Astrocyte of the cerebellum (primary cell): Measurements from ENCODE around the gene NAPB.

Experiments
- DNase-seq: peaks from one replicate; pipeline ENCODE4 v3.0.0-alpha.2; 2011; ENCODE audit warnings: low read depth
- H3K4me3 ChIP-seq: 2 replicates; pipeline ENCODE4 v1.5.1; 2011; ENCODE audit warnings: mild to moderate bottlenecking, low read depth, low read length, moderate library complexity
- in situ Hi-C: cut with HindIII; loops from 2 replicates; pipeline ENCODE4 v1.10.0; 2017; ENCODE audit warnings: low sequenced_read_pairs
- TF ChIP-seq, protein P1 (sequence below): IDR thresholded peaks from 2 replicates; pipeline ENCODE4 v1.5.1; 2012; ENCODE audit warnings: low read length, low read depth, moderate library complexity, mild to moderate bottlenecking; ENCODE audit errors: missing control alignments

The NAPB gene

DNA sequence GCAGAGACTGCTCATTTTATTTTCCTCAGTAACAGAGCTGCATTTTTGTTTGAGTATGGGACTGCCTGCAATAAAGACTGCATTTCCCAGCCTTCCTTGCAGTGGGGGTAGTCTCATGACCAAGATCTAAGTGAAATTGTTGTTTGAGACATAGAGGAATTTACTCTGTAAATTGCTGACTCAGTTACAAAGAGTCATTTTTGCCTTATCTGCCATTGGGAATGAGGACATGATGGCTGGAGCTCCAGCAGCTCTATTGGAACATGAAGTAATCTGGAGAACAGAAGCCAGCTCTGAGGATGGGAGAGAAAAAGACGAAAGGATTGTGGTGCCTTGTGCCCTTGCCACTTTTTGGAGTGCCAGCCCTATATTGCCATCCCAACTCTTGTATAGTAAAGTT is 33.5 kb upstream of the NAPB start:
- no peak overlapping the region for H3K4me3 ChIP-seq
- DNase-seq: no peak
- TF ChIP-seq, protein P1, sequence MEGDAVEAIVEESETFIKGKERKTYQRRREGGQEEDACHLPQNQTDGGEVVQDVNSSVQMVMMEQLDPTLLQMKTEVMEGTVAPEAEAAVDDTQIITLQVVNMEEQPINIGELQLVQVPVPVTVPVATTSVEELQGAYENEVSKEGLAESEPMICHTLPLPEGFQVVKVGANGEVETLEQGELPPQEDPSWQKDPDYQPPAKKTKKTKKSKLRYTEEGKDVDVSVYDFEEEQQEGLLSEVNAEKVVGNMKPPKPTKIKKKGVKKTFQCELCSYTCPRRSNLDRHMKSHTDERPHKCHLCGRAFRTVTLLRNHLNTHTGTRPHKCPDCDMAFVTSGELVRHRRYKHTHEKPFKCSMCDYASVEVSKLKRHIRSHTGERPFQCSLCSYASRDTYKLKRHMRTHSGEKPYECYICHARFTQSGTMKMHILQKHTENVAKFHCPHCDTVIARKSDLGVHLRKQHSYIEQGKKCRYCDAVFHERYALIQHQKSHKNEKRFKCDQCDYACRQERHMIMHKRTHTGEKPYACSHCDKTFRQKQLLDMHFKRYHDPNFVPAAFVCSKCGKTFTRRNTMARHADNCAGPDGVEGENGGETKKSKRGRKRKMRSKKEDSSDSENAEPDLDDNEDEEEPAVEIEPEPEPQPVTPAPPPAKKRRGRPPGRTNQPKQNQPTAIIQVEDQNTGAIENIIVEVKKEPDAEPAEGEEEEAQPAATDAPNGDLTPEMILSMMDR: no peak
- in situ Hi-C loops: no loop called here

DNA sequence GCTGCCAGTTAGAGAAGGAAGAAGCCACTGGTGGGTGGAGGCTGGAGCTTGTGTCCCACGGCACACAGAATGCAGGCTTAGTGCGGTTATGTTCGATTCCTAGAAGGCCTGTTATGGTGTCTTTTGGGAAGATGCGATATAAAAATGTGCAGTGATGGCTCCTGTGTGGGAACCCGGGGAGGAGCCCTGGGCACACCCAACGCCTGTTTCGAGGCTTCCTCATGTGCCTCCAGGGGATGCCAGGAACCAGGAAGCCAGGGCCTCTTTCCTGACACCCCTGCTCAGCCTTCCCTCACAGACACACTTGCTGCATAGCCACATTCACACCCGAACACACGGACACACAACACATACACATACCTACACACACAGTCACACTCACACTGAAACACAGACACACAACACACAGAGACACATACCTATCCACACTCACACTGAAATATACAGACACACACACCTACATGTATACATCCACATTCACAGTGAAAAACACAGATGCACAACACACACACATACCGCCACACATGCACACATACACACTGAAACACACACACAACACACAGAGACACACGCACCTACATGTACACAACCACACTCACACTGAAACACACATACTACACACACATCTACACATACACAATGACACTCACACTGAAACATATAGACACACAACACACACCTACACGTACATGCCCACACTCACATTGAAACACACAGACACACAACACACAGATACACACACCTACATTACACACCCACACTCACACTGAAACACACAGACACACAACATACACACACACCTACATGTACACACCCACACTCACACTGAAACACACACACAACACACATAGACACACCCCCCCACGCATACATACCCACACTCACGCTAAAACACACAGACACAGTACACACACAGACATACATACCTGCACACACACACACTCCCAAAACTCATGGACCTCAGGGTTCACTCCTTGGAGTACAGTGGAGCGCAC is 32.6 kb upstream of the NAPB start:
- no peak for DNase-seq
- H3K4me3 ChIP-seq: no peak overlapping the region
- in situ Hi-C loops: no loop called here
- TF ChIP-seq, protein P1: no peak

DNA sequence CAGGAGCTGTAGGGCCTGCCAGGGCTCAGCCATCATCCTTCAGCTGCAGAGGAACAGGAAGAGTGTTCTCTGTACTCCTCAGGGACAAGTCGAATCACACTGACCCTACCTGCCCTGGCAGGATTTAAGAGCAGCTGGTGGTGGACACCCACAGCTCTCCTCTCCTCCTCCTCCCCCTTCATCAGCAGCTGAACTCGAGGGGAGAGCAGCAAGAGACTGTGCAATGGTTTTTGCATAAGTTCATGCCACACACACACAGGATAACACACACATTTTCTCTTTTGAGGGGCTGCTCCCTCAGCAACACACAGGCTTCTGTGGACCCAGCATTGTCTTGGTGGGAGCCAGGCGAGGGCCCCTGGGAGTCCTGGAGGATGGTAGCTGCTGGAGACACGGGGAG is 31.5 kb upstream of the NAPB start, which contains the start of gene CST11:
CST11 (minus strand) TSS at position 101 of the 400 bp plus-strand sequence; CDS start at position 36, 65 bp downstream.
- TF ChIP-seq, protein P1: no peak

DNA sequence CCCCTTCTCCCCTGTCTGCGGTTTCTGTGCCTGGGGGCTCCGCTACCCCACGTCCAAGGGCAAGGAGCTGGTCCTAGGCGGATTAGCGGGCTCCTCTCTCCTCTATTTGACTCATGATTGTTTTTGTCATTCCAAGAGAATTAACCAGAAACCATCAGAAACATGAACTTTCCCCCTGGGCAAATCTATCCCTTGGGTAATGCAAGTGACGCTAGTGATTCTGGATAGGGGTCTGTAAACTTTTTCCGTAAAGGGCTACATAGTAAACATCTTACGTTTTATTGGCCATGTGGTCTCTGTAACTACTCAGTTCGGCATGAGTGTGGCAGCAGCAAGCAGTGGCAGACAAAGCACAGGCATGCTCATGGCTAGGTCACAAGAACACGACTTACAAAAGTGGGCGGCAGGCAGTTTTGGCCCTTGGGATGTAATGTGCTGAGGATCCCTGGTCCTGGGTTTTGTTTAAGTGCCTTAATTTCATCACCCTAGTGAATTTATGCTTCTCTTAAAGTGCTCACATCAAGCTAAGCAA is 30.7 kb upstream of the NAPB start:
- no peak overlapping the region for H3K4me3 ChIP-seq
- in situ Hi-C loops: no loop called here
- DNase-seq: no peak
- TF ChIP-seq, protein P1: no peak

More for the DNA sequence above, 31.5 kb upstream of the NAPB start, which contains the start of gene CST11:
- in situ Hi-C loops: no loop called here
- no peak within 1 kb of the TSS for H3K4me3 ChIP-seq
- no peak for DNase-seq

DNA sequence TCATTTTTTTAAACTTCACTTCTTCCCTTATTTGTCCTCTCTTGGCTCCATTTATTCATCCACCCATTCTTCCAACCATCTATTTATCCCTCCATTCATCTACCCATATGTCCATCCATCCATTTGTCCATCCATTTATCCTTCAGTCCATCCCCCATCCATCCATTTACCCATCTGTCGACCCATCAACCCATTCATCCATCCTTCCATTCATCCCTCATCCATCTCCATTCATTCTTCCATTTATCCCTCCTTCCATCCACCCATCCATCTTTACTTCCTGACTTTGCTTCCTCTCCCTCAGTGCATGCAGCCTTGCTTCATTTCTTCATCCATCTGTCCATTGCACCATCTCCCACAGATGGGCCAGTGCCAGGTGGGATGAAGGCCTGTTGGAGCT is 29.6 kb upstream of the NAPB start:
- DNase-seq: no peak
- H3K4me3 ChIP-seq: no peak overlapping the region
- in situ Hi-C loops: no loop called here
- TF ChIP-seq, protein P1: no peak

DNA sequence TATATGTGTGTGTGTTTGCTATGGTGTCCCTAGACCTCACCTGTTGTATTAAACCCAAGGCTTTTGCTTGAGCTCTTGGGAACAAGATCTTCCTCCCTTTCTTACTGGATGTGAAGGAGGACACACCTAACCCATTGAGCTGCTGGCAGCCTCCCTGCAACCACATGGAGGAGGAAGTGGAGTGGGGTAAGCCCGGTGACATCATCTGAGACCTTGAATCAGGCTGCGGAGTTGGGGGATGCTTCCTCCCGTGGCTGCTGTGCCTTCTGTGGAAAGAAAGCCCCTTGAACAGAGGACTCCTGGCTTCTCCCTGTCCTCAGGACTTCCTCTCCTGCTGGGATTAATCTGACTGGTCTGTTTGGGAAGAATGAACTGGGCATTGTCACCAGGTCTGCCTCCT is 28.1 kb upstream of the NAPB start:
- in situ Hi-C loops: no loop called here
- H3K4me3 ChIP-seq: no peak overlapping the region
- TF ChIP-seq, protein P1: no peak
- no peak for DNase-seq
